CD4-positive, alpha-beta T cell treated with Interleukin-12 subunit alpha and Interleukin-12 subunit beta, for 1 hour (primary cell): ENCODE measurements around the gene MBOAT2.
"Not testable (repeated sequence)": the region's sequence is repeated elsewhere in the genome, so short reads cannot be mapped to it uniquely, and the experiment has no call there.

Source experiments
- DNase-seq: peaks from one replicate; pipeline ENCODE4 v3.0.0-alpha.2; 2020

The MBOAT2 gene

DNA sequence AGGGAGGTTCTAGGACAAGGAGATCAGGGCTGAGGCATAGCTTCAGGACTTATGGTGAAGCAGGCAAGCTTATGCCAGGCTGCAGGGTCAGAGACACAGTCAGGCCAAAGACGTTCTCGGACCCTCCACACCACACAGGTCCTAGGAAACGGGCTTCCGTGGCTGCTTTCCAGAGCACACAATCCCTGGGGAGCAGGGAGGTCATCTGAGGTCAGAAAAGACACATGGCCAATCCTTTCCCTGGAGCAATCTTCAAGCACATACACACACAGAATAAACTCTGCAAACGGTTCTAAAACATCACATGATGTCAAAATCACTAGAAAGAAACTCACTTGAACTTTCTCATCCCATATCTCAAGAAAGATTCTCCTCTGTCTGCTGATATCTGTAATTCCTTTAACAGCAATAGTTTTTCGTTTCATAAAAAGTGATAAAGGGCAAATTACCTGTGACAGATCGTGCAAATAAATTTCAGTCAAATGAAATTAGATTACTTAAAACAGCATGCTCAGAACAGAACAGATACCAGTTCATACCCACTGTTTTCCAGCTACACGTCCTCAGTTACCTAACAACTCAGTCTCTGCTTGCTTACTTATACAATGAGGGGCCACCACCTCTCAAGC lies 63.9 kb downstream of the MBOAT2 start:
- DNase-seq, result no peak

DNA sequence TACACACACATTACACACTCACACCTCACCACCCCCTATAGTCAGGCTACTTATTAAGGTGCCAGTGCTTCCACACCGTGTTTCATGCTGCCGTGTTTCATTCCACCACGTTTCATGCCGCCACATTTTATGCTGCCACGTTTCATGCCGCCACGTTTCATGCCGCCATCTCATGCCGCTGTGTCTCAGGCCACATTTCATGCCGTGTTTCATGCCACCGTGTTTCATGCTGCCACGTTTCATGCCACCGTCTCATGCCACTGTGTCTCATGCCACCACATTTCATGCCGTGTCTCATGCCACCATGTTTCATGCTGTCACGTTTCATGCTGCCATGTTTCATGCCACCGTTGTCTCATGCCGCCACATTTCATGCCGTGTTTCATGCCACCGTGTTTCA lies 65.1 kb downstream of the MBOAT2 start:
- no peak for DNase-seq

DNA sequence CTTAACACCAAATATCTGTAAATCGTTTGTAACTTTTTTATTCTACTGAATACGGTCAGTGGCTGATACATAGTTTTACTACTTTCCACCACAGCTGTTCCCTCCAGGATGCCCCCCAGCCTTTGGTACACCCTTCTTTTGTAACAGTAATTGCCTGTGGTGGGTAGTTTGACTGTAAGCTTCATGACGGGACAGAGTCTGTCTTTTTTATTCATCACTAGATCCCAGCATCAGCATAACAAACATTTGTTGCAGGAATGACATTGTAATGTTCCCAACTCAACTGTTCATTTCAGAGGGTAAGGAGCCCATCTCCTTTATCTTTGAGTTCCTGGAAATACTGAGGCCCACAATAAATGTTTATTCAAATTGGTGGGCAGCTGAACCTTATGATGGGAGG lies 67.5 kb downstream of the MBOAT2 start:
- DNase-seq, result no peak

DNA sequence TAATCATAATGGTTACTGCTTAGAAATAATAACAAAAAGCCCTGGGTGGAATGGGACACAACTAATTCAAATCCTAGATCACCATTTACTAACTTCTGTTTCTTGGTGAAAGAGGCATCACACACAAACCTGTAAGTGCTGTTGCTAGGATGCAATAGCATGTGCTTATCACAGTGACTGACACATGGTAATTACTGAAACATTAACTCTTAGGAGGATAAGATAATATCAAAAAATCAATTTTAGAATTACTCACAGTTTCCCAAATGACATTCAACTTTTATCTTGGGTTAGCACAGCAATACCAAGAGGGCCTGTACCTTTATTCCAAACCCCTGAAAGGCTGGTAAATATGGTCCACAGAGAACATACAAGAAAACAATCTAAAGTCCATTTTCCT lies 69.1 kb downstream of the MBOAT2 start:
- DNase-seq, result no peak

DNA sequence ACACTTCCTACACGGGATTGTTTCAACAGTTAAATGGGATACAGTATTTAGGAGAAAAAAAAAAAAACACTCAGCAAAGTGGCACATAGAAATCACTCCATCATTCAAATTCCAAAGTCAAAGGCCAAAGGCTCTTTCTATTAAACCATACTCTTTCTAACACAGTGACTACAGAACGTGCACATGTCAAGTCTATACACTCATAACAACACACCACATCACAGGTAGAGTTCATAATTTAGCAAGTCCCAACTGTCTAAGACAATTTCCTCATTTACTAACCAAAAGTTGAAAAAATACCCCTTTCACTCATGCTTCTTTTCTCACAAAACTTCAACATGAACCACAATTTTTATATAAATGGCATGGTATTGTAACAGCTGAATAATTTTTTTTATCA lies 70.8 kb downstream of the MBOAT2 start:
- no peak for DNase-seq

DNA sequence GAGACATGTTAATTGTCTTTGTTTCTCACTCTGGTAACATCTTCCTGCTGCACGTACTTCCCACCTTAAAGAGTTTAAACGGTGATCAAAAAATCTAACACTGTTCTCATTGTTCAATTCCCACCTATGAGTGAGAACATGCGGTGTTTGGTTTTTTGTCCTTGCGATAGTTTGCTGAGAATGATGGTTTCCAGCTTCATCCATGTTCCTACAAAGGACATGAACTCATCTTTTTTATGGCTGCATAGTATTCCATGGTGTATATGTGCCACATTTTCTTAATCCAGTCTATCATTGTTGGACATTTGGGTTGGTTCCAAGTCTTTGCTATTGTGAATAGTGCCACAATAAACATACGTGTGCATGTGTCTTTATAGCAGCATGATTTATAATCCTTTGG lies 73.3 kb downstream of the MBOAT2 start:
- not testable (repeated sequence) for DNase-seq

DNA sequence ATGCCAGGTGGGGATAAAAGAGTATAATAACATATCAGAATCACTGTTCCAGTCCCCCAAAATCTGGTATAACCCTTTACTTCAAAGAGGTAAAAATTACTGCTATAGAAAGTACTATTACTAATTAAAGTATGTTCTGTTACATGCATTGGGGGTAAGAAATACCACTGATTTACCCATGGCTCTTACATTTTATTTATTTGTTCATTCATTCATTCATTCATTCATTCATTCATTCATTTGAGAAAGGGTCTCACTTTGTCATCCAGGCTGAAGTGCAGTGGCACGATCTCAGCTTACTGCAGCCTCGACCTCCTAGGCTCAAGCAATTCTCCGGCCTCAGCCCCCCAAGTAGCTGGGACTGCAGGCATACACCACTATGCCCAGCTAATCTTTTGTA lies 74.4 kb downstream of the MBOAT2 start:
- no peak for DNase-seq

DNA sequence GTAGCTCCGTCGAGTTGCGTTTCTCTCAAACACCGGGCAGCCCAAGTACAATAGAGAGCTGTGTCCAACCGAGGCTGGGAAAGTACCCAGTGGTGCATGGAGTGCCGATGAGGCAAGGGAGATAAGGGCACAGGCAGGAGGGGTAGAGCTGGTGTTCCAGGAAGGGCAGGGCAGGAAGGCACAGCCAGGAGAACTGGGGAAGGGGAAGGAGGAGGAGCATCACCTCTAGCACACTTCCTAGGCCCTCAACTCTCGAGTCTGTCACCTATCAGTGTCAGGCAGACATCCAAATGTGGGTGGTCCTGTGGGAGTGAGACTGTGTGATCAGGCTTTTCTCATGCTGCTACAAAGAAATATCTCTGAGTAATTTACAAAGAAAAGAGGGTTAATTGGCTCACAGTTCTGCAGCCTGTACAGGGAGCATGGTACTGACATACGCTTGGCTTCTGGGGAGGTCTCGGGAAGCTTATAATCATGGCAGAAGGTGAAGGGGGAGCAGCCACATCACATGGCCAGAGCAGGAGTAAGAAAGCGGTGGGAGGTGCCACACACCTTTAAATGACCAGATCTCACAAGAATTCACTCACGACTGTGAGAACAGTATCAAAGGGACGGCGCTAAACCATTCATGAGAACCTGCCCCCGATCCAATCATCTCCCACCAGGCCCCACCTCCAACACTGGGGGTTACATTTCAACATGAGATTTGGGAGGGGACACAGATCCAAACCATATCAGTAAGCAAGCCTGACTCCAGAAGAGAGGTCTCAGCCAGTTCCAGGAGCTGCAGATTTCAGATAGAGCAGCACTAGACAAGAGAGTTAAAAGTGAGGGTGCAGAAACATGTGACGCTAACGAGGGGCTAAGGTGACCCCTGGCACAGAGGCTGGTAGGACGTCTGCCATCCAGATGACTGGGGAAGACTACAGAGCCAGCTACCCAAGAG lies 75.7 kb downstream of the MBOAT2 start:
- no peak for DNase-seq

DNA sequence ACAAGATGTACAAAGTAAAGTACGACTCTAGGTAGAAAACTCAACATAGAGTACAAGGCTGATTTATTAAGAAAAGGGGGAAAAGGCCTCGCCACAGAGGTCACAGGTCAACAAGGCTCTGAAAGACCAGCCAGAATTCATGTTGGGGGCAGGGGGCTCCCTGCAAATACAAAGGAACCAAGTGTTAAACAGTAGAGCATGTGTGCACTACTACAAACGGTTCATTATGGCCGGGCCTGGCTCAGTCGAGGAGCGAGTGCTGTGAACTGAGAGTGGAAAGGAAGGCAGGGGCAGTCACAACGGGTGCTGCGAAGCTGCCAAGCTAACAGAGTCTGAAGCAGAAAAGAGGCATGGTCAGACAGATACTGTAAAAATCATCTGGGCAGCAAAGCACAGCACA lies 77.1 kb downstream of the MBOAT2 start:
- DNase-seq, result no peak

DNA sequence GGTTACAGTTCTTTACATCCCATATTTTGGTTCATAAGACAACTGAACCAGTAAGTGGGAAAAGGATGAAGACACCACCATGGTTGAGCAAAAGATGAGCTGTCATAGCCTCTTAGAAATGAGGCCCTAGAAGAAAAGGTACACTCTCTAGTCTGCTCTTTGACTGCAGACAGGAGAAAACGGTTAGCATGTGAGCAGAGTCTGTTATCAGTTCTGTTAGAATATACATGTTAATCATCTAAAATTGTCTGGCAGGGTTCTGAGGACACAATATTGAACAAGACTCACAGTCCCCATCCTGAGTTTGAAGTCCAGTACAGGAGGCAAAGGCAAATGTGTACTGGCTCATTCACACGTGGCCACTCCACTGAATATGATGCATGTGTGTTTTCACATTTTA lies 78.1 kb downstream of the MBOAT2 start:
- no peak for DNase-seq

DNA sequence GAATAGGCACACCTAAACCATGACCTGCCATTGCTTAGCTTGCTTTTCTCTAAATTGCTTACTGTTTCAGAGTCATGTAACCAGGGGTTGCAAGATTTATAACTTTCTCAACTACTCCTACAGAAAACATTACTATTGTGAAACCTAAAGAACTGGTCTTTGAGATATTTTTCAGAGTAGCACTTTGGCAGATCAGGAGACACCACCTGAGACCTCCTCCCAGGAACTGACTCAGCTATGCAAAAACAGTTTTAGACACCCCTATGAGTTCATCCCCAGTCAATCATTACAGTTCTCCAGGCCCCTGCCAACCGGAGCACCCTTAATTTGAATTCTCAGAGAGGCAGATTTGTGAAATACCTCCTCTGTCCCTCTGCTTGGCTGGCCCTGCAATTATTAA lies 80.3 kb downstream of the MBOAT2 start:
- DNase-seq, result no peak

DNA sequence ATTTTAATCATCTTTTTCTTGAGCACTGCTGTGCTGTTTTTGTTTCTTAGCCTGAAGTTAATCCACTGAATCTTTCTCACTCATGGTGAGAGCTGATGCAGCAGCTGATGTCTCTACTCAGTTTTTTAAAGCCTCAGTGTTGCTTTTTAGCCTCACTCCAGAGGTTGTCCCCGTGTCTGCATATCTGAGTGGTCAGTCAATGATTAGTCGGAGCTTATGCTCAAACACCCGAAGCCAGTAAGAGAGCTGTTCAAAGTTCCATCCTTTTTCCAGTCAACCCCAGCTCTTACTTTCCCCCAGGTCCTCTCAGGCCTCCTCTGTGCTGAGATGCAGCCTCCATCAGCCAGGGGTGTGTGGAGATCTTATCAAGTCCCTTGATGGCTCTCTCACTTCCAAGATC lies 81.1 kb downstream of the MBOAT2 start:
- no peak for DNase-seq

DNA sequence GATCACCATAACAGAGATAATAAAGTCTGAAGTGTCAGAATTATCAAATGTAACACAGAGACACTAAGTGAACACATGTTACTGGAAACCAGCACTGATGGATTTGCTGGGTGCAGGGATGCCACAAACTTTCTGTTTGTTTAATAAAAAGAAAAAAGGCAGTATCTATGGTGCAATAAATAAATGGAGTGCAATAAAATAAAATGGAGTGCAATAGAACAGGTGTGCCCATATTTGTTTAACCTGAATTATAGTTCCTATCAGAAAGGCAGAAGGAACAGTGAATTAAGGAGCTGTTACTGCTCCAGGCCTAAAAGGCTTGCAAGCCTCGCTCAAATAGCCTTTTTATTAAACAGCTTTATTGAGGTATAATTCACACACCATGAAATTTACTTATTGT lies 85.1 kb downstream of the MBOAT2 start:
- no peak for DNase-seq

DNA sequence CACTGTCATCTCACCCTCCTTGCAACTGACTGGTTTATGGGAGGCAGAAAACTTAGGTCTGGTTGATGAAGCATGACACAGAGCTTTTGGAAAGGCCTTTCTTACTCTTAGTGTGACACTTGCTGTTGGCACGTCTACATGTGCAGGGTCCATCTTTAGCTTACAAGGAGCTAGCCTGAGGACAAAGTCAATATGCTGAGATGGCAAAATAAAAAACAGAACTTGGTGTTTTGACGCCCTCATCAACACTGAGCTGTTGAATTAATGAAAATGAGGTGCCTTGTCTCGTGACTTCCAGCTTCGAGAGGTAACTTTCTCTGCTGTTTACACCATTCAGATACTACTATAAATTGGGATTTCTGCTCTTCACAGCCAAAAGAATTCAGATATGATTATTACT lies 87.5 kb downstream of the MBOAT2 start:
- no peak for DNase-seq

DNA sequence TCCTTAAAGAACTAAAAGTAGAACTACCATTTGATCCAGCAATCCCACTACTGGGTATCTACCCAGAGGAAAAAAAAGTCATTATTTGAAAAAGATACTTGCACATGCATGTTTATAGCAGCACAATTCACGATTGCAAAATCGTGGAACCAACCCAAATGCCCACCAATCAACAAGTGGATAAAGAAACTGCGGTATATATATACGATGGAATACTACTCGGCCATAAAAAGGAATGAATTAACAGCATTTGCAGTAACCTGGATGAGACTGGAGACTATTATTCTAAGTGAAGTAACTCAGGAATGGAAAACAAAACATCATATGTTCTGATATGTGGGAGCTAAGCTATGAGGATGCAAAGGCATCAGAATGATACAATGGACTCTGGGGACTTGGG lies 89.7 kb downstream of the MBOAT2 start:
- not testable (repeated sequence) for DNase-seq

DNA sequence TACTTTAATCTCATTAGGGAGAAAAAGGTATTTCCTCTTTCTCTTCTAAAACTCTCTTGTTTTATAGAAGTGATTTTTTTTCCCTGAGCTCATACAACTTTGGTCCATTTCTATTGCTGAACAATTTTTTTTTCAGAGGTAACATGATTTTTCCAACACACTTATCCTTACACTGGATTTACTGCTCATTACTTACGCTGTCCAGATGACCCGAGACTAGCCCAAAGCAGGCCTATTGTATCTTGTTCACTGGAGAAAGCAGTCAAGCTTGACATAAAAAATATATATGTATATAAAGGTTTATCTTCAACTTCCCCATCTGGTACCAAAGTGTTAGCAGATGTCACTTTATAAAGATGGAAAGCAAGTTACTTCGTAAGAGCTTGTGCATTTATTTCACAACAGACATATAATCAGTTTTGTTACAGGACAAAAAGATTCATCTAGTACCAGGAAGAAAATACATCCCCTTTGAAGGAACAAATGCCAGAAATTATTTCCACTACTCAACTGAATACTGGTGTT lies 95.7 kb downstream of the MBOAT2 start:
- DNase-seq, result no peak

DNA sequence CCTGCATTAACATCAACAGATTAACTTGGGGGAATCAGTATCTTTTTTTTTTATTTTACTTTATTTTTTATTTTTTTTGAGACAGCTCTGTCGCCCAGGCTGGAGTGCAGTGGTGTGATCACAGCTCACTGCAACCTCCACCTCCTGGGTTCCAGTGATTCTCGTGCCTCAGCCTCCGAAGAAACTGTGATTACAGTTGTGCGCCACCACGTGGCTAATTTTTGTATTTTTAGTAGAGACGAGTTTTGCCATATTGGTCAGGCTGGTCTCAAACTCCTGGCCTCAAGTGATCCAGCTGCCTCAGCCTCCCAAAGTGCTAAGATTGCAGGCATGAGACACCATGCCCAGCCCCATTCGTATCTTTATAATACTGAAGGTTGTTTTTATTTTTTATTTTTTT lies 99.6 kb downstream of the MBOAT2 start:
- not testable (repeated sequence) for DNase-seq

DNA sequence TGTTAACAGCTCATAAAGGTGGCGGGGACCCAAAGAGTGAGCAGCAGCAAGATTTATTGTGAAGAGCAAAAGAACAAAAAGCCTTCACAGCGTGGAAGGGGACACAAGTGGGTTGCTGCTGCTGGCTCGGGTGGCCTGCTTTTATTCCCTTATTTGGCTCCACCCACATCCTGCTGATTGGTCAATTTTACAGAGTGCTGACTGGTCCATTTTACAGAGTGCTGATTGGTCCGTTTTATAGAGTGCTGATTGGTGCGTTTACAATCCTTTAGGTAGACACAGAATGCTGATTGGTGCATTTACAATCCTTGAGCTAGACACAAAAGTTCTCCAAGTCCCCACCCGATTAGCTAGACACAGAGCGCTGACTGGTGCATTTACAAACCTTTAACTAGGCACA lies 100.7 kb downstream of the MBOAT2 start:
- not testable (repeated sequence) for DNase-seq

DNA sequence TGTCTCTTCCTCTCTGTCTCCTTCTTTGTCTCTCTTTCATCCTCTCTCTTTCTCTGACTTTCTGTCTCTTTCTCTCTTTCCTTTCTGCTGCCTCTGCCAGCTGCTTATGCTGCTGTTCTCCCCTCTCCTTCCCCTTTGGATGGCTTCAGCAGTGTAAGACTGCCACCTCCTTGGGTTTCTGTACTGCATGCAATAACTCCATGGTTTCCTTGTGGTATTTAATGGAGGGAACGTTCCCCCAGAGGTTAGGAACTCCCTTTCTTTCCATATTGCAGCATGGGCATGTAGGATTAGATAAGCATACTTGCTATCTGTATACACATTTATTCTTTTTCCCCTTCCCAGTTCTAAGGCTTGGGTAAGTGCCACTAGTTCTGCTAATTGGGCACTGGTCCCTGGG lies 106.3 kb downstream of the MBOAT2 start:
- DNase-seq, result not testable (repeated sequence)

DNA sequence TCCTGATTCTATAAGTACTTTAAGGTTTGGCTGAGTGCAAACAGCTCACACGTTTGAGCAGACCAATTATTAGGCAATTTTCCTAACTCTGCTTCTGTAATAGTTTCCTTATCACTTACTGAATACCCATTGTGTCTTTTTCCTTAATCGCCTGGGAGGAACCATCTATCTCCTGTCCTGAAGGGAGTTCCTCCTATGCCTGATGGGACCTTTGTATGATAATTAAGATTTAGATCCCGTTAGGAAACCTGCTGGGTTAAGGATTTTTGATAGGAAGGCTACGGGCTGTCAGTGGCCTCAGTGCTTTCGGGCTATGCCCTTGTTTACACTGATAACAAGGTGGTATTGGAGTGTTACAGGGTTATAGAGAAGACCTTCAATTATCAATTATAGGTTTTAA lies 106.8 kb downstream of the MBOAT2 start:
- DNase-seq, result not testable (repeated sequence)

DNA sequence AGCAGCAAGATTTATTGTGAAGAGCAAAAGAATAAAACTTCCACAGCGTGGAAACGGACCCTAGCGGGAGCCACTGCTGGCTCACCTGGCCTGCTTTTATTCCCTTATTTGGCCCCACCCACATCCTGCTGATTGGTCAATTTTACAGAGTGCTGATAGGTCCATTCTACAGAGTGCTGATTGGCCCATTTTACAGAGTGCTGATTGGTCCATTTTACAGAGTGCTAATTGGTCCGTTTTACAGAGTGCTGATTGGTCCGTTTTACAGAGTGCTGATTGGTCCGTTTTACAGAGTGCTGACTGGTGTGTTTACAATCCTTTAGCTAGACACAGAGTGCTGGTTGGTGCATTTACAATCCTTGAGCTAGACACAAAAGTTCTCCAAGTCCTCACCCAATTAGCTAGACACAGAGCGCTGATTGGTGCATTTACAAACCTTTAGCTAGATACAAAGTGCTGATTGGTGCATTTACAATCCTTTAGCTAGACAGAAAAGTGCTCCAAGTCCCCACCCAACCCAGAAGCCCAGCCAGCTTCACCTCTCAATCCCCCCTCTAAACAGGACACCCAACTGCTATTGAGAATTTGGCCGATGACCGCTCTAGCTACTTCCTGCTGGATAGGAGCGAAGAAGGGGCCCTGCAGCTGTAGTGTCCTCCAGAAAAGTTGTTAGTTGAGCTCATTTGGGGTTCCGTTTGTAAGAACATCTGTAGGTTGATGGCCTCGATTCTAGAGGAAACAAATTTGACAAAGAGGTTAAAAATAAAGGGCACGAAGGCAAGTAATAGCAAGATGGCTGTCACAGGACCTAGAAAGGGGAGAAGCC lies 108.2 kb downstream of the MBOAT2 start:
- not testable (repeated sequence) for DNase-seq

DNA sequence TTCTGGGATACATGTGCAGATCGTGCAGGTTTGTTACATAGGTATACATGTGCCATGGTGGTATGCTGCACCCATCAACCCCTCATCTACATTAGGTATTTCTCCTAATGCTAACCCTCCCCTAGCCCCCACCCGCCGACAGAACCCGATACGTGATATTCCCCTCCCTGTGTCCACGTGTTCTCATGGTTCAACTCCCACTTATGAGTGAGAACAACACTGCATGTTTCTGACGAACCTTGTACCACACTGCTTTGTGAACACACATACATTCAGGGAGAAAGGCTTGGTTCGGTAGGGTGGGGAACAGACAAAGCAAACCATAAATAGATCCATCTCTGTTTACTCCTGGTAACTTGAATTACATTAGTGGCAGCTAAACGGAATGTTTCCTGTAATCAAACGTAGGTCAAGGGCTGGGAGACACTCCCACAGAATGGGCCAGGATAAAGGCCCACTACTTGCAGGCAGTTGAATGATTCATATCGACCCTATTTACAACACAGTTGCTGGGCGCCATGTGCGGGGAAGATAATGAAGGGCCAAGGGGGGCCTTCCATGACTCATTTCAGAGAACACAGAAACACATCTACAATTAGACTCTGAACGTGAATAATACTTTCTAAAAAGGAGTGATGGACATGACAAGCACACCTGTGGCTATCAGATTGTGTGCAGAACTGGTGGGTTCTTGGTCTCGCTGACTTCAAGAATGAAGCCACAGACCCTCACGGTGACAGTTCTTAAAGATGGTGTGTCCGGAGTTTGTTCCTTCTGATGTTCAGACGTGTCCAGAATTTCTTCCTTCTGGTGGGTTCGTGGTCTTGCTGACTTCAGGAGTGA lies 109.3 kb downstream of the MBOAT2 start:
- DNase-seq, result no peak
